ENCODE data around the gene DOK5. TPM values are rescaled to one million over a fixed set of nuclear protein-coding genes. Genes with fewer than 3 reads are reported as not detected.

DOK5 gene
- total and polyA plus RNA-seq, 2 of the 8 experiments (the other 6 are each of a cell fraction or from before 2014, with no cell fraction given) = 8.9 to 15.0 TPM

GRCh38 chr20:54633374-54634355 is 158.3 kb downstream of the DOK5 start (continued):
- TF ChIP-seq ATF3 (IDR thresholded peaks at IDR 0.05; ENCODE audit: insufficient read depth, low read depth, low read length) = no peak
- TF ChIP-seq TEAD4 (IDR thresholded peaks at IDR 0.05; ENCODE audit: low read depth, low read length) = no peak
- TF ChIP-seq POU5F1 (IDR thresholded peaks at IDR 0.05; ENCODE audit: low read depth, low read length) = no peak
- no peak for TF ChIP-seq EZH2 (IDR thresholded peaks at IDR 0.05; ENCODE audit: low read depth, low read length, severe bottlenecking)
- TF ChIP-seq EP300 (IDR thresholded peaks at IDR 0.05; ENCODE audit: borderline replicate concordance in 1 of 2, low read depth in 2 of 2, low read length in 2 of 2) = no peak
- no peak for TF ChIP-seq PHF8 (conservative IDR thresholded peaks at IDR 0.05; ENCODE audit: low read depth, low read length)
